ENCODE results near the gene HSF5. TPM values are rescaled to one million over a fixed set of nuclear protein-coding genes. Genes with fewer than 3 reads are reported as not detected.

The HSF5 gene
- total RNA-seq, 1 donor from 2014 or later: not detected

- H3K4me3 Mint-ChIP-seq: peak overlapping the region; percentile 83
- H3K4me1 Mint-ChIP-seq: peaks cover 35% of the 10 kb centered on the region
- peaks cover 10% of the 10 kb centered on the region for H3K36me3 ChIP-seq
- TF ChIP-seq CTCF (IDR thresholded peaks at IDR 0.05) (no peak), EZH2phosphoT487 (IDR thresholded peaks at IDR 0.05) (no peak), EZH2 (IDR thresholded peaks at IDR 0.05) (no peak)
- H3K79me2 ChIP-seq (ENCODE audit: low read depth): peaks cover 35% of the 10 kb centered on the region
- peaks cover 36% of the 10 kb centered on the region for H3F3A ChIP-seq (ENCODE audit: low read depth)
- no peak overlapping the region for H3K27ac Mint-ChIP-seq
- H3K9me3 ChIP-seq (ENCODE audit: low read depth): no peaks in the 10 kb centered on the region
- peaks cover 17% of the 10 kb centered on the region for H3K36me3 Mint-ChIP-seq
- no peak overlapping the region for H3K27ac ChIP-seq
- H3K27me3 ChIP-seq: no peaks in the 10 kb centered on the region
- no peaks in the 10 kb centered on the region for H3K9me3 Mint-ChIP-seq
- DNase-seq (ENCODE audit: low spot score): no peak
- peak overlapping the region; percentile 96 for H3K4me3 ChIP-seq
- peaks cover 13% of the 10 kb centered on the region for H3K27me3 Mint-ChIP-seq (ENCODE audit: insufficient read depth, low read depth)
- no peak overlapping the region for H3K9ac ChIP-seq
- no peak overlapping the region for H2AFZ ChIP-seq (replicated peaks)
- peaks cover 18% of the 10 kb centered on the region for H4K20me1 ChIP-seq (ENCODE audit: low read depth)
- H3K4me2 ChIP-seq: peak overlapping the region; percentile 95
- H3K4me1 ChIP-seq: peaks cover 21% of the 10 kb centered on the region
Measured at GRCh38 chr17:58515286-58515685, 27.1 kb upstream of the HSF5 start.

GRCh38 chr17:58514770-58515157, 26.6 kb upstream of the HSF5 start:
- no peak for DNase-seq (ENCODE audit: low spot score)
- Mint-ChIP-seq H3K4me1 (peaks cover 35% of the 10 kb centered on the region), H3K4me3 (peak overlapping the region; percentile 83), H3K36me3 (peaks cover 23% of the 10 kb centered on the region), H3K9me3 (no peaks in the 10 kb centered on the region), H3K27ac (no peak overlapping the region), H3K27me3 (ENCODE audit: insufficient read depth, low read depth) (peaks cover 11% of the 10 kb centered on the region)
- peaks cover 35% of the 10 kb centered on the region for H3K79me2 ChIP-seq (ENCODE audit: low read depth)
- H3K36me3 ChIP-seq: peaks cover 10% of the 10 kb centered on the region
- peak overlapping the region; percentile 96 for H3K4me3 ChIP-seq
- H3K9me3 ChIP-seq (ENCODE audit: low read depth): no peaks in the 10 kb centered on the region
- no peak overlapping the region for H3K27ac ChIP-seq
- peak overlapping the region; percentile 69 for H2AFZ ChIP-seq (replicated peaks)
- H3K9ac ChIP-seq: no peak overlapping the region
- H3F3A ChIP-seq (ENCODE audit: low read depth): peaks cover 36% of the 10 kb centered on the region
- peaks cover 21% of the 10 kb centered on the region for H3K4me1 ChIP-seq
- no peaks in the 10 kb centered on the region for H3K27me3 ChIP-seq
- no peak for TF ChIP-seq EZH2 (IDR thresholded peaks at IDR 0.05)
- no peak for TF ChIP-seq CTCF (IDR thresholded peaks at IDR 0.05)
- no peak for TF ChIP-seq EZH2phosphoT487 (IDR thresholded peaks at IDR 0.05)
- peaks cover 18% of the 10 kb centered on the region for H4K20me1 ChIP-seq (ENCODE audit: low read depth)
- H3K4me2 ChIP-seq: peak overlapping the region; percentile 95

- Histone ChIP-seq H3K27ac (no peak within 1 kb of the TSS), H2AFZ (replicated peaks) (peak within 1 kb of the TSS; percentile 69), H3K9me3 (ENCODE audit: low read depth) (no peaks in the 10 kb centered on the region), H3K27me3 (no peaks in the 10 kb centered on the region), H3K9ac (peak within 1 kb of the TSS; percentile 59), H3K4me1 (peaks cover 21% of the 10 kb centered on the region), H3K4me2 (peak within 1 kb of the TSS; percentile 95), H3F3A (ENCODE audit: low read depth) (peaks cover 36% of the 10 kb centered on the region), H3K36me3 (peaks cover 10% of the 10 kb centered on the region), H4K20me1 (ENCODE audit: low read depth) (peaks cover 18% of the 10 kb centered on the region), H3K4me3 (peak within 1 kb of the TSS; percentile 96), H3K79me2 (ENCODE audit: low read depth) (peaks cover 35% of the 10 kb centered on the region)
- peaks cover 35% of the 10 kb centered on the region for H3K4me1 Mint-ChIP-seq
- peaks cover 25% of the 10 kb centered on the region for H3K36me3 Mint-ChIP-seq
- peak; percentile 96 for DNase-seq (ENCODE audit: low spot score)
- H3K4me3 Mint-ChIP-seq: peak within 1 kb of the TSS; percentile 95
- TF ChIP-seq CTCF (IDR thresholded peaks at IDR 0.05): no peak
- TF ChIP-seq EZH2phosphoT487 (IDR thresholded peaks at IDR 0.05): no peak
- TF ChIP-seq EZH2 (IDR thresholded peaks at IDR 0.05): no peak
- peaks cover 11% of the 10 kb centered on the region for H3K27me3 Mint-ChIP-seq (ENCODE audit: insufficient read depth, low read depth)
- peak within 1 kb of the TSS; percentile 96 for H3K27ac Mint-ChIP-seq
- no peaks in the 10 kb centered on the region for H3K9me3 Mint-ChIP-seq
Measured at GRCh38 chr17:58513965-58514769, 26.0 kb upstream of the HSF5 start, which contains the start of gene MTMR4. Gene MTMR4 (minus strand): TSS chr17:58514638. CDS start chr17:58514407, 231 bp downstream.

All from neural progenitor cell (in vitro differentiated cells).